ENCODE measurements around the gene PIH1D1. TPM values are rescaled to one million over a fixed set of nuclear protein-coding genes. Genes with fewer than 3 reads are reported as not detected.
A peak's percentile ranks its signal among the peaks of the same experiment; 100 is the strongest.

PIH1D1 gene
- total and polyA plus RNA-seq, 4 donors, result 41.4 to 59.4 (median 47.2) TPM

GRCh38 chr19:49437231-49437630 lies 14.4 kb downstream of the PIH1D1 start:
- H3K36me3 ChIP-seq (ENCODE audit: control insufficient read depth in 4 of 4, insufficient read depth in 3 of 4, low read depth in 1 of 4, low read length in 3 of 4), result no peaks in the 10 kb centered on the region
- no peak overlapping the region for H3K9ac ChIP-seq (ENCODE audit: low read depth in 1 of 2, low read length in 2 of 2)
- peaks cover 0 to under 1% (median 0%) of the 10 kb centered on the region in 4 donors for H3K9me3 ChIP-seq (ENCODE audit: control insufficient read depth in 4 of 4, low read length in 3 of 4)
- no peak overlapping the region for H3K4me3 ChIP-seq (ENCODE audit: low read depth in 1 of 3, low read length in 3 of 3)
- TF ChIP-seq RAD21 (IDR thresholded peaks at IDR 0.05) (no peak), HNF4G (IDR thresholded peaks at IDR 0.05) (no peak), TAF1 (conservative IDR thresholded peaks at IDR 0.05) (no peak), EGR1 (IDR thresholded peaks at IDR 0.05; ENCODE audit: low read depth in 2 of 2) (no peak), FOXA1 (IDR thresholded peaks at IDR 0.05) (no peak), CTCF (IDR thresholded peaks at IDR 0.05; ENCODE audit: low read depth, low read length, missing input control) (no peak), ATF3 (IDR thresholded peaks at IDR 0.05) (no peak)
- TF ChIP-seq, protein P1, sequence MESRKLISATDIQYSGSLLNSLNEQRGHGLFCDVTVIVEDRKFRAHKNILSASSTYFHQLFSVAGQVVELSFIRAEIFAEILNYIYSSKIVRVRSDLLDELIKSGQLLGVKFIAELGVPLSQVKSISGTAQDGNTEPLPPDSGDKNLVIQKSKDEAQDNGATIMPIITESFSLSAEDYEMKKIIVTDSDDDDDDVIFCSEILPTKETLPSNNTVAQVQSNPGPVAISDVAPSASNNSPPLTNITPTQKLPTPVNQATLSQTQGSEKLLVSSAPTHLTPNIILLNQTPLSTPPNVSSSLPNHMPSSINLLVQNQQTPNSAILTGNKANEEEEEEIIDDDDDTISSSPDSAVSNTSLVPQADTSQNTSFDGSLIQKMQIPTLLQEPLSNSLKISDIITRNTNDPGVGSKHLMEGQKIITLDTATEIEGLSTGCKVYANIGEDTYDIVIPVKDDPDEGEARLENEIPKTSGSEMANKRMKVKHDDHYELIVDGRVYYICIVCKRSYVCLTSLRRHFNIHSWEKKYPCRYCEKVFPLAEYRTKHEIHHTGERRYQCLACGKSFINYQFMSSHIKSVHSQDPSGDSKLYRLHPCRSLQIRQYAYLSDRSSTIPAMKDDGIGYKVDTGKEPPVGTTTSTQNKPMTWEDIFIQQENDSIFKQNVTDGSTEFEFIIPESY (IDR thresholded peaks at IDR 0.05), result no peak
- H3K27ac ChIP-seq (ENCODE audit: low read depth in 1 of 2, low read length in 2 of 2), result no peak overlapping the region
- H3K27me3 ChIP-seq (ENCODE audit: control insufficient read depth in 4 of 4, insufficient read depth in 4 of 4, low read length in 3 of 4), result peaks cover 3 to 8% (median 5%) of the 10 kb centered on the region in 4 donors
- no peak for DNase-seq (ENCODE audit: low spot score)
- H3K4me1 ChIP-seq (ENCODE audit: control insufficient read depth in 4 of 4, insufficient read depth in 4 of 4, low read length in 3 of 4), result peaks cover 0 to 4% (median 0%) of the 10 kb centered on the region in 4 donors
- 11% methylated on average over 8 of the region's 8 CpGs for WGBS

- peaks cover 3 to 11% (median 6%) of the 10 kb centered on the region in 4 donors for H3K27me3 ChIP-seq (ENCODE audit: control insufficient read depth in 4 of 4, insufficient read depth in 4 of 4, low read length in 3 of 4)
- H3K4me3 ChIP-seq (ENCODE audit: low read depth in 1 of 3, low read length in 3 of 3), result no peak overlapping the region
- peaks cover 0 to 2% (median 0%) of the 10 kb centered on the region in 4 donors for H3K9me3 ChIP-seq (ENCODE audit: control insufficient read depth in 4 of 4, low read length in 3 of 4)
- peak; percentile 62 for DNase-seq (ENCODE audit: low spot score)
- no peaks in the 10 kb centered on the region for H3K36me3 ChIP-seq (ENCODE audit: control insufficient read depth in 4 of 4, insufficient read depth in 3 of 4, low read depth in 1 of 4, low read length in 3 of 4)
- H3K4me1 ChIP-seq (ENCODE audit: control insufficient read depth in 4 of 4, insufficient read depth in 4 of 4, low read length in 3 of 4), result peaks cover 0 to 4% (median 0%) of the 10 kb centered on the region in 4 donors
- WGBS, result 12% methylated on average over 42 of the region's 42 CpGs
- TF ChIP-seq, protein P2, sequence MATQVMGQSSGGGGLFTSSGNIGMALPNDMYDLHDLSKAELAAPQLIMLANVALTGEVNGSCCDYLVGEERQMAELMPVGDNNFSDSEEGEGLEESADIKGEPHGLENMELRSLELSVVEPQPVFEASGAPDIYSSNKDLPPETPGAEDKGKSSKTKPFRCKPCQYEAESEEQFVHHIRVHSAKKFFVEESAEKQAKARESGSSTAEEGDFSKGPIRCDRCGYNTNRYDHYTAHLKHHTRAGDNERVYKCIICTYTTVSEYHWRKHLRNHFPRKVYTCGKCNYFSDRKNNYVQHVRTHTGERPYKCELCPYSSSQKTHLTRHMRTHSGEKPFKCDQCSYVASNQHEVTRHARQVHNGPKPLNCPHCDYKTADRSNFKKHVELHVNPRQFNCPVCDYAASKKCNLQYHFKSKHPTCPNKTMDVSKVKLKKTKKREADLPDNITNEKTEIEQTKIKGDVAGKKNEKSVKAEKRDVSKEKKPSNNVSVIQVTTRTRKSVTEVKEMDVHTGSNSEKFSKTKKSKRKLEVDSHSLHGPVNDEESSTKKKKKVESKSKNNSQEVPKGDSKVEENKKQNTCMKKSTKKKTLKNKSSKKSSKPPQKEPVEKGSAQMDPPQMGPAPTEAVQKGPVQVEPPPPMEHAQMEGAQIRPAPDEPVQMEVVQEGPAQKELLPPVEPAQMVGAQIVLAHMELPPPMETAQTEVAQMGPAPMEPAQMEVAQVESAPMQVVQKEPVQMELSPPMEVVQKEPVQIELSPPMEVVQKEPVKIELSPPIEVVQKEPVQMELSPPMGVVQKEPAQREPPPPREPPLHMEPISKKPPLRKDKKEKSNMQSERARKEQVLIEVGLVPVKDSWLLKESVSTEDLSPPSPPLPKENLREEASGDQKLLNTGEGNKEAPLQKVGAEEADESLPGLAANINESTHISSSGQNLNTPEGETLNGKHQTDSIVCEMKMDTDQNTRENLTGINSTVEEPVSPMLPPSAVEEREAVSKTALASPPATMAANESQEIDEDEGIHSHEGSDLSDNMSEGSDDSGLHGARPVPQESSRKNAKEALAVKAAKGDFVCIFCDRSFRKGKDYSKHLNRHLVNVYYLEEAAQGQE (IDR thresholded peaks at IDR 0.05), result no peak
- TF ChIP-seq, protein P3, sequence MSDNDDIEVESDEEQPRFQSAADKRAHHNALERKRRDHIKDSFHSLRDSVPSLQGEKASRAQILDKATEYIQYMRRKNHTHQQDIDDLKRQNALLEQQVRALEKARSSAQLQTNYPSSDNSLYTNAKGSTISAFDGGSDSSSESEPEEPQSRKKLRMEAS (IDR thresholded peaks at IDR 0.05), result no peak
- TF ChIP-seq CTCF (IDR thresholded peaks at IDR 0.05; ENCODE audit: low read depth, low read length, missing input control) (no peak), HNF4G (IDR thresholded peaks at IDR 0.05) (no peak), HNF4A (conservative IDR thresholded peaks at IDR 0.05) (no peak), FOXA2 (IDR thresholded peaks at IDR 0.05) (no peak), FOXA1 (IDR thresholded peaks at IDR 0.05) (no peak), GABPA (IDR thresholded peaks at IDR 0.05 in 1 of 2, conservative IDR thresholded peaks at IDR 0.05 in 1 of 2) (no peak), YY1 (IDR thresholded peaks at IDR 0.05) (no peak), SP1 (IDR thresholded peaks at IDR 0.05) (no peak), RXRA (IDR thresholded peaks at IDR 0.05) (no peak), ATF3 (IDR thresholded peaks at IDR 0.05) (no peak), JUND (IDR thresholded peaks at IDR 0.05) (no peak), NR2F2 (IDR thresholded peaks at IDR 0.05) (no peak), TAF1 (conservative IDR thresholded peaks at IDR 0.05) (no peak), EGR1 (IDR thresholded peaks at IDR 0.05; ENCODE audit: low read depth in 2 of 2) (no peak), RAD21 (IDR thresholded peaks at IDR 0.05) (no peak)
- TF ChIP-seq, protein P1 (IDR thresholded peaks at IDR 0.05), result no peak
- H3K27ac ChIP-seq (ENCODE audit: low read depth in 1 of 2, low read length in 2 of 2), result no peak overlapping the region
- H3K9ac ChIP-seq (ENCODE audit: low read depth in 1 of 2, low read length in 2 of 2), result no peak overlapping the region
Observed at GRCh38 chr19:49436381-49437017, 15.1 kb downstream of the PIH1D1 start.
